NCI-H1436 (cell line): Measurements from ENCODE around the gene SRXN1.

Experiments used
- DNase-seq: peaks from one replicate; lab custom pipeline; 2025; lab: John Stamatoyannopoulos, UW

The SRXN1 gene

GRCh38 chr20:675453-676314 lies 22.7 kb upstream of the SRXN1 start, which contains the start of gene SCRT2:
Gene SCRT2, minus strand, starts transcription at chr20:675802. Its CDS starts 201 bp downstream, at chr20:675601.
- DNase-seq, result no peak

GRCh38 chr20:675033-675452 lies 22.0 kb upstream of the SRXN1 start:
- no peak for DNase-seq

GRCh38 chr20:673603-674001 lies 20.6 kb upstream of the SRXN1 start:
- no peak for DNase-seq

GRCh38 chr20:672963-673602 lies 20.1 kb upstream of the SRXN1 start:
- no peak for DNase-seq

GRCh38 chr20:671252-672030 lies 18.4 kb upstream of the SRXN1 start:
- DNase-seq, result no peak

- DNase-seq, result no peak
These were observed 16.6 kb upstream of the SRXN1 start for GRCh38 chr20:669573-669972.

- DNase-seq, result no peak
These were observed 15.6 kb upstream of the SRXN1 start for GRCh38 chr20:668638-669037.

GRCh38 chr20:668050-668449 lies 15.1 kb upstream of the SRXN1 start:
- no peak for DNase-seq

GRCh38 chr20:667351-668034 lies 14.5 kb upstream of the SRXN1 start:
- DNase-seq, result peak; percentile 33

- no peak for DNase-seq
These were observed 13.9 kb upstream of the SRXN1 start for GRCh38 chr20:666877-667276.

GRCh38 chr20:665276-665675 lies 12.3 kb upstream of the SRXN1 start:
- no peak for DNase-seq

GRCh38 chr20:664576-664975 lies 11.6 kb upstream of the SRXN1 start:
- DNase-seq, result no peak

- no peak for DNase-seq
These were observed 11.2 kb upstream of the SRXN1 start for GRCh38 chr20:664151-664550.

GRCh38 chr20:663315-664090 lies 10.5 kb upstream of the SRXN1 start:
- no peak for DNase-seq

GRCh38 chr20:662277-663192 lies 9.5 kb upstream of the SRXN1 start:
- DNase-seq, result no peak

GRCh38 chr20:661474-662270 lies 8.7 kb upstream of the SRXN1 start:
- no peak for DNase-seq

- DNase-seq, result no peak
These were observed 5.8 kb upstream of the SRXN1 start for GRCh38 chr20:658731-659291.

- DNase-seq, result no peak
These were observed 5.2 kb upstream of the SRXN1 start for GRCh38 chr20:658202-658601.
